ENCODE results near the gene GTF3C5.

- TF ChIP-seq EZH2 (IDR thresholded peaks at IDR 0.05) (no peak), CTCF (IDR thresholded peaks at IDR 0.05) (no peak)
Measured at GRCh38 chr9:133090187-133090586, 59.4 kb downstream of the GTF3C5 start.
